IPS-20b (cell line): ENCODE measurements around the gene B4GALT2.

Source experiments
- H3K27ac ChIP-seq: one replicate; pipeline ENCODE4 v1.5.1; 2013; ENCODE audit warnings: low read length
- H3K27me3 ChIP-seq: 2 replicates; pipeline ENCODE4 v1.6.1; 2013; ENCODE audit warnings: mild to moderate bottlenecking, low read length, inconsistent platforms; ENCODE audit not compliant: insufficient read depth
- H3K36me3 ChIP-seq: 2 replicates; pipeline ENCODE4 v1.6.1; 2013; ENCODE audit warnings: low read depth, mild to moderate bottlenecking, inconsistent platforms, low read length, moderate library complexity; ENCODE audit not compliant: insufficient read depth
- H3K4me1 ChIP-seq: 2 replicates; pipeline ENCODE4 v1.6.1; 2013; ENCODE audit warnings: mild to moderate bottlenecking, control low read depth, inconsistent platforms, low read length, moderate library complexity; ENCODE audit not compliant: insufficient read depth
- H3K4me3 ChIP-seq: 2 replicates; pipeline ENCODE4 v1.5.1; 2013; ENCODE audit warnings: mild to moderate bottlenecking, low read length, inconsistent platforms
- H3K9ac ChIP-seq: 2 replicates; pipeline ENCODE4 v1.6.1; 2013; ENCODE audit warnings: low read depth, mild to moderate bottlenecking, inconsistent platforms, low read length, moderate library complexity
- H3K9me3 ChIP-seq: 2 replicates; pipeline ENCODE4 v1.6.1; 2013; ENCODE audit warnings: mild to moderate bottlenecking, low read depth, low read length, inconsistent platforms; ENCODE audit not compliant: insufficient read depth

Gene B4GALT2

DNA sequence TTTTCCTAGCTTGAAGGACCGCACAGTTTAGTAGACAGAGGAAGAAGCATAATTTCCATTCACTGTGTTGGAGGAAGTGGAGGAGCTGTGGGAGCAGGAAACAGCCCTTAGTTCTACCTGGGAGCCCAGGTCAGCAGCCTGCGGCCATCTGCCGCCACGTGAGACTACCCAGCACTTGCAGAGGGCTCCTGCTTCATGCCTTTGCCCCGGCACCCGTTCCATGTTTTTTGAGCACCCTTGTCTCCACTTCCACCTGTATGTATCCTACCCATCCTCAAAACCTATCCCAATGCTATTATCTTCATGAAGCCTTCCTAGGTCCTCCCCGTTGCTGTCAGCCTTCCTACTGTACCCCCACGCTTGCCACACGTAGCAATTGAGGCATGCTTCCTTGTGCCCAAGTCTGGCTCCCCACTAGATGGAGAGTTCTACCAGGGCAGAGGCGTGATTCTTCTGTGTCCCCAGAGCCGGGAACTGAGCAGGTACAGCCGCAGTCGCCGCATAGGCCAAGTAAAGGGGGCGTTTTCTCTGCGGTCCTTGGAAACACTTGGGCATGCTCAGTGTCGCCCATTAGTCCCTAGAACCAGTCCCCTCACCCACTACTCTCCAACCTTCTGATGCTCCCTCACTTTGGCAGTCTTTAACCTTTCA lies 50.4 kb downstream of the B4GALT2 start:
- H3K27ac ChIP-seq, result no peak overlapping the region
- H3K9ac ChIP-seq, result peak overlapping the region; percentile 77; the same call in 1 of the 2 replicates
- H3K4me1 ChIP-seq, result peaks cover 9% of the 10 kb centered on the region; the same call in 1 of the 2 replicates
- peaks cover 6% of the 10 kb centered on the region; the same call in 1 of the 2 replicates for H3K27me3 ChIP-seq
- H3K9me3 ChIP-seq, result no peaks in the 10 kb centered on the region
- peak overlapping the region; percentile 88 for H3K4me3 ChIP-seq
- no peaks in the 10 kb centered on the region for H3K36me3 ChIP-seq

DNA sequence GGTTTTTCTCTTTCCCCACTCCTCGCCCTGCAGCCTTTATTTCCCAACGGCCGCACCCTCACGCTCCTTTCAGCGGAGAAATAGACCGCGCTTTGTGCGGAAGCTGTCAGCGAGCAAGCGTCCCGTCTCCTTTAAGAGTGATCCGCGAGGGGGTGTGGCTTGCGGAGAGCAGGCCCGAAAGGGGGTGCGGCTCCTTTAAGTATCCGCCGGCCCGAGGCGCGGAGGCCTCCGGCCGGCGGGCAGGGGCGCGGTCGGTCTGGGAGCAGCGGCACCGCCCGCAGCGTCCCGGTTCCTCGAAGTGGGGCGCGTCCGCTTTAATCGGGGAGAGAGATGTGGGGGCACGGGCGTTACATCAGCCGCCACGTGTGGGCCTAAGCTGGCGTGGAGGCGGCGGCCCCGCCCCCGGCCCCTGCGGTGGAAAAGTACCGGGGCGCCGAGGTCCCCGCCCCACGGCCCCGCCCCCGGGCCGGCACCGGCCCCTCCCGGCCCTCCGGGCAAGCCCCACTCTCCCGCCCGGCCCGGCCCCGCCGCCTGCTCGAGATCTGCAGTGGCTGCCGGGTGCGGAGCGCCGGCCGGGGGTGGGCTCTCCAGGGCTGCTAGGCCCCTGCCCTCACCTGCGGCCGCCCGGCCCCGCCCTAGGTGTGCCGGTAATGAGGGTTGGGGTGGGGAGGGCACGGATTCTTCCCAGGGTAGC lies 51.0 kb downstream of the B4GALT2 start:
- Histone ChIP-seq H3K9me3 (no peaks in the 10 kb centered on the region), H3K9ac (peak overlapping the region; percentile 77), H3K36me3 (no peaks in the 10 kb centered on the region), H3K4me3 (peak overlapping the region; percentile 88), H3K27me3 (peaks cover 6% of the 10 kb centered on the region; the same call in 1 of the 2 replicates), H3K27ac (peak overlapping the region; percentile 63), H3K4me1 (peaks cover 9% of the 10 kb centered on the region; the same call in 1 of the 2 replicates)

DNA sequence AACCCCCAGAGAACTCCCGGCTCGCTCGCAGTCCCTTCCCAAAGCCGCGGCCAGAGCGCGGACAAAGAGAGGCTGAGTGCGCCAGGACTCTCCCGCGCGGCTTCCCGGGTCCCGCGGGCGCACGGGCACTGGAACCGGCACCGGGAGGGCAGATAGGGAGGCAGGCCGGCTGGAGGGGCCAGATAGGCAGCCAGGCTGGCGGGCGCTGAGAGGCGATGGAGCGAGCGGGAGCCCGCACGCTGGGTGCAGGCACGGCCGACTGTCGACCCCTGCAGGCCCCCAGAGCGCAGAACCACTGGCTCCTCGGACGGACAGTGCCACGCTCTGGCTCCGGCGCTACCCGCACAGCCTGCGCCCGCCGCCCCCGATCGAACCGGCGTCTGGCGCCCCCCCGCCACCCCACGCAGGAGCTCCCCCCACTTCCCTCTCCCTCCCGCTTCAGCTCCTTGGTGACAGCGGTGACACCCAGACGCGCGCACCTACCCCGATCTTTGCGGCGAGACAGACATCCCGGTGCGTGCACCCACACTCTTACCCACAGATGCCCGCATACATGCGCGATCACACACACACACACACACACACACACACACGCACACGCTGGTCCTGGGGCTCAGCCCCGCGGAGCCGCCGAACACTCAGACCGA lies 51.7 kb downstream of the B4GALT2 start:
- peaks cover 6% of the 10 kb centered on the region; the same call in 1 of the 2 replicates for H3K27me3 ChIP-seq
- H3K36me3 ChIP-seq, result no peaks in the 10 kb centered on the region
- H3K4me3 ChIP-seq, result peak overlapping the region; percentile 88
- peak overlapping the region; percentile 63 for H3K27ac ChIP-seq
- peak overlapping the region; percentile 77 for H3K9ac ChIP-seq
- no peaks in the 10 kb centered on the region for H3K9me3 ChIP-seq
- H3K4me1 ChIP-seq, result peaks cover 9% of the 10 kb centered on the region; the same call in 1 of the 2 replicates

DNA sequence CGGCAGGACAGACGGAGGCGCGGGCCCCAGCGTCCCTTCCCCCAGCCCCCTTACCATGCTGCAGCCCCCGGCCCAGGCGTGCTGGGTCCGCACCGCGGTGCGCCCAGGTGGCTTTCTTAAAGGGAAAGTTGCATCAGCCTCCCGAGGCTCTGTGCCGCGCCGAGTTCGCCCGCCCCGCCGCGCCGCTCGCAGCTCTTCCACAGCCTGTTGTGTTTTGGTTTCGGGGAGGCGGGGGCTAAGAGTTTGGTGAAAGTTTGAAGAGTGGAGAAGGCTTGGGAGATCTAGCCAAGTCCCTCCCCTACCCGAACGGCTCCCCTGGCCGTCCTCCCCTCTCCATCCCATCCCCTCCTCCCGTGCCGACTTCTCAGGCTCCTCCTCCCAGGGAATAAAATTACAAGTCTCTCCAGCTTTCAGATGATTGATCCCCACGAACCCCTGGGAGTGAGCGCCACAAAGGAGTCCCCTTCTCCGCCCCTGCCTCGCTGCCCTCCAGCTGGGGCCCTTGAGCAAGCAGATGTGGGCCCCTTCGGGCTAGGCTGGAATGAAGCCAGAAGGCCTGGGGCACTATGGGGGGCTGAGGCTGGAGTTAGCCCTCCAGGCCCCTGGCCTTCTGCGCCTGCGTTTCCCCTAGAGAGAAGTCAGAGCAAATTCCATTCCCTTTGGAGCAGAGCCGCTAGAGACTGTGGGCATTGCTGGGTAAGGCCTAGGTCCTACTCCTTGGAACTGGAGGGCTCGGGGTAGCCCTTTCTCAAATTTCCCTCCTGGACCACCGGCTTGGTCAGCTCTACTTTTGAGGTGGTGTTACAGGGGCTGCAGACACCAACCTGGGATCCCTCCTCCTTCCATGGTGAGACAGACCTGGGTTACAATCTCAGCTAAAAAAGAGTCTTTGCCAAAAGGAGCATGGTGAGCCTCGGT lies 52.5 kb downstream of the B4GALT2 start, which contains the start of gene SLC6A9:
Gene SLC6A9 (minus strand): TSS at position 211 of the 918 bp plus-strand sequence. CDS start 7,185 bp downstream, outside the sequence.
- no peaks in the 10 kb centered on the region for H3K36me3 ChIP-seq
- H3K4me3 ChIP-seq, result peak within 1 kb of the TSS; percentile 88
- H3K9me3 ChIP-seq, result no peaks in the 10 kb centered on the region
- H3K27ac ChIP-seq, result peak within 1 kb of the TSS; percentile 63
- H3K4me1 ChIP-seq, result peaks cover 14% of the 10 kb centered on the region; the same call in 1 of the 2 replicates
- peak within 1 kb of the TSS; percentile 77 for H3K9ac ChIP-seq
- H3K27me3 ChIP-seq, result peaks cover 6% of the 10 kb centered on the region; the same call in 1 of the 2 replicates

DNA sequence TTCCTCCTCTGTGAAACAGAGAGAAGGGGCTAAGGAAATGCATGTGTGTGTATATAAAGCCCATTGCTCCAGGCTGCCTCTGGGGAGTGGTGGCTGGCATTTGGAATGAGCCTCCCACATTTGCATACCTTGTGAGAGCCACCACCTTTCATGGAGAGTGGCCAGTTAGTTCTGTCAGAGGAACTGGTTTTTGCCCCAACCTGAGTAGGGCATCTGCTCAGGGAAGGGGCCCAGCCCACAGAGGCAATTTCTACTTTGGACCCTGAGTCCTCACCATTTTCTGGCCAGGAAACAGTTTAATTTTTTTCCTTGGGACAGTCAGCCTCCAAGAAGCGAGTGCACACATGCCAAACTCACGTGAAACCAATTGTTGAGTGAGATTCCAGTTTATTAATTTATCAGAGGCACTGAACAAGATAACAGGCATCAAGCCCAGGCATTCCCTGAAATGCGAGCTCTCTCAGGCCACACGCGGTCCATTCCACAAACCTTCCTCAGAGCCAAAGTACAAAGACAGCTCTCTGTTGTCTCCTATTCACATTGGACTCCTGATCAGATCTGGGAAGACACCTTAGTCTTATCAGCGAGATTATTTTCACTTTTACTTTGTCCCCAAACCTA lies 53.3 kb downstream of the B4GALT2 start:
- Histone ChIP-seq H3K9ac (peak overlapping the region; percentile 77; the same call in 1 of the 2 replicates), H3K36me3 (no peaks in the 10 kb centered on the region), H3K4me1 (peaks cover 14% of the 10 kb centered on the region; the same call in 1 of the 2 replicates), H3K4me3 (peak overlapping the region; percentile 88), H3K27ac (peak overlapping the region; percentile 35), H3K9me3 (no peaks in the 10 kb centered on the region), H3K27me3 (peaks cover 6% of the 10 kb centered on the region; the same call in 1 of the 2 replicates)

DNA sequence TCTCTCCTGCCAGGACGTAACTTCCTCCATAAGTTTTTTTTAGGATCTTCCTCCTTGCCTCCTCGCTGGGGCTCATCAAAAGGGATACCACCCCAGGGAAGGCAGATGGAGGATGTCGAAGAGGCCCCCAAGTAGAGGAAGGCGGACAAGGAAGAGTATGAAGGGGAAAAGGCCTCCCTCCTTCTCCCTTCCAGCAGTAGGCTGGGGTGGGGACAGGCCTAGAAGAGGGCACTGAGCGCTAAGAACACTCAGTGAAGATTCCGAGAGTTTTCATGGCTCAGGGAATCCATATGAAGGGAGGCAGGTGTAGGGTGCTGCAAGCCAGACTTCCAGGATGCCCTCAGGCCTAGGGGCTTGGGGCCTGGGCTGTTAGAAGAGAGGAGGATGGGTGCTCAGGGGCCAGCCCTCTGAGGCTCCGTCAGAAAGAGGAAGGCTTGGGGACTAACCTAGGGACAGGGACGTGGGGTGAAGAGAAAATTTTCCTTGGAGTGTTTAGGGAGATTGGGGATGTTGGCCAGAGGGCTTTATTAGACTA lies 54.1 kb downstream of the B4GALT2 start:
- H3K27ac ChIP-seq, result no peak overlapping the region
- peaks cover 14% of the 10 kb centered on the region; the same call in 1 of the 2 replicates for H3K4me1 ChIP-seq
- H3K4me3 ChIP-seq, result no peak overlapping the region
- H3K27me3 ChIP-seq, result peaks cover 6% of the 10 kb centered on the region; the same call in 1 of the 2 replicates
- no peaks in the 10 kb centered on the region for H3K9me3 ChIP-seq
- H3K9ac ChIP-seq, result no peak overlapping the region
- H3K36me3 ChIP-seq, result no peaks in the 10 kb centered on the region

DNA sequence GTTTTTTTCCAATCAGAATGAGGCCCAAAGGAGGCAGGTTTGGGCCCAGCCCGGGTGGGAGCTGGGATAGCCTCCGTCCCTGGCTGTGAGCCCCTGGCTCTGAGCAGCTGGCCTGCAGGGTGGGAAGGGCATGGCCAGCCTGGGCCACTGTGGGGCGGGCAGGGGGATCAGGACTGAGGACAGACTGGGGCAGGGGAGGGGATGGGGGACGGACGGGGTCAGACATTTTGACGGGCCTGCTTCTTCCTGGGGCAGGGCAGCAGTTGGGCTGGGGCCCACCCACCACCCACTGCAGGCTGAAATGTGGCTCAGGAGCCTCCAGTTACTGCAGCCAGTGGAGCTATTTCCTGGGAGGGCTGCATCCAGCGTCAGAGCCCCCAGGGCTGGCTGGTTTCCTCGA lies 54.7 kb downstream of the B4GALT2 start:
- H3K9ac ChIP-seq, result no peak overlapping the region
- H3K4me1 ChIP-seq, result peaks cover 14% of the 10 kb centered on the region; the same call in 1 of the 2 replicates
- H3K9me3 ChIP-seq, result no peaks in the 10 kb centered on the region

DNA sequence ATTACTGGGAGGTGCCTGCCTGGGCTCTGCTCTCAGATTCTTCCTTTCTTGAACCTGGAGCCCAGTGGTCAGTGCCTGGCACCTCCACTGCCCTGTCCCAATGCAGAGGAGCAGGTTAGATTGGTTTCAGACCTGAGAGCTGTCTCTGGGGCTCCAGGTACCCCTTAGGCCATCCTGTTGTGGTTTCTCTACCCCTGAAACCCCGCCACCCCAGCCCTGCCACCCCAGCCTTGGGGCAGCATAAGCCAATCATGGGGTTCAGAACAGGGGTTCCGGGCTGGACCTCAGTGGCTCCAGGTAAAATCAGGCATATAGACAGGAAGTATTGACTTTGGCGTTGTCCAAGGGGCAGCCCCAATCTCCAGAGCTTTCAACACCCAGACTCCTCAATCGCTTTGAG lies 55.4 kb downstream of the B4GALT2 start:
- no peak overlapping the region for H3K27ac ChIP-seq
- H3K9me3 ChIP-seq, result no peaks in the 10 kb centered on the region
- H3K27me3 ChIP-seq, result no peaks in the 10 kb centered on the region
- no peaks in the 10 kb centered on the region for H3K36me3 ChIP-seq
- peaks cover 14% of the 10 kb centered on the region; the same call in 1 of the 2 replicates for H3K4me1 ChIP-seq
- H3K4me3 ChIP-seq, result no peak overlapping the region
- H3K9ac ChIP-seq, result no peak overlapping the region

More for the DNA sequence above, 54.7 kb downstream of the B4GALT2 start:
- Histone ChIP-seq H3K4me3 (no peak overlapping the region), H3K36me3 (no peaks in the 10 kb centered on the region), H3K27ac (no peak overlapping the region), H3K27me3 (peaks cover 6% of the 10 kb centered on the region; the same call in 1 of the 2 replicates)

DNA sequence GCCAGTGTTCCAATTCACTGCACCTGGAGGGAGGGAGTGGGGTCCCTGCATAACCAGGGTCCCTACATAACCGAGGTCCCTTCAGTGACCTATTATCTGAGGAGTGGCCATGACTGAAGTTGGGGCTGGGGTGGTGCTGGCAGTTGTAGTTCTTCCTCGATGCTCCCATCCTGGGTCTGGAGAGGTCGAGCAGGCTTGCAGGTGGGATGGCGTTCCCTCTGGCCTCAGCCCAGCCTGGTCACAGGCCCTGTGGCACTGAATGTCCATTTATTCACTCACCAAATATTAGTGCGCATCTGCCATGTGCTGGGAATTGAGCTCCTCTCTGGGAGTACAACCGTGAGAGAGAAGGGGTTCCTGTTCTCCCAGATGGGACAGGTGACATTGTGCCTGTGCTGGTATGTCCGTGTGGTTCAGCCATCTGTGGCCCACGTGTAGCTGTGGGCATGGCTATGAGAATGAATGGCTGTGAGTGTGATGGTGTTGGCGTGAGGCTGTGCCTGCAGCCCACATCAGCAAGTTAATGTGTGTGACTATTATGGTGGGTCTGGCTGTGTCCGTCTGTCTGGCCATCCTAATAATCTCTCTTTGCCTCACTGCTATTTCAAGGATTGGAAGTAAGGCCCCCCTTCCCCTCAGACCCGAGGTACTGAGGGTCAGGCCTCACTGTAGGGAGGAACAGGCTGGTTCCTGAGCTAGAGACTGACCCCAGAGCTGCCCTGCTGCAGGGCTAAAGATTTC lies 56.1 kb downstream of the B4GALT2 start:
- peaks cover 14% of the 10 kb centered on the region; the same call in 1 of the 2 replicates for H3K4me1 ChIP-seq
- H3K9me3 ChIP-seq, result no peaks in the 10 kb centered on the region
- H3K9ac ChIP-seq, result no peak overlapping the region
- H3K27me3 ChIP-seq, result no peaks in the 10 kb centered on the region
- H3K27ac ChIP-seq, result no peak overlapping the region
- H3K36me3 ChIP-seq, result no peaks in the 10 kb centered on the region
- H3K4me3 ChIP-seq, result no peak overlapping the region
